HG03342 (cell line): ENCODE results near the gene ZNF577.

Experiments
- ATAC-seq: cut with Tn5 transposase; IDR thresholded peaks from one replicate; pipeline ENCODE4 v1.9.1; 2021; ENCODE audit warnings: mild to moderate bottlenecking, moderate library complexity; ENCODE audit not compliant: unreplicated experiment

Gene ZNF577

GRCh38 chr19:51873097-51873496 is 14.7 kb downstream of the ZNF577 start:
- no peak for ATAC-seq

- no peak for ATAC-seq
These were observed 25.7 kb downstream of the ZNF577 start for GRCh38 chr19:51861870-51862622.

GRCh38 chr19:51837145-51837544 is 50.6 kb downstream of the ZNF577 start:
- ATAC-seq, result no peak

GRCh38 chr19:51830274-51830673 is 57.5 kb downstream of the ZNF577 start:
- ATAC-seq, result no peak

DNA sequence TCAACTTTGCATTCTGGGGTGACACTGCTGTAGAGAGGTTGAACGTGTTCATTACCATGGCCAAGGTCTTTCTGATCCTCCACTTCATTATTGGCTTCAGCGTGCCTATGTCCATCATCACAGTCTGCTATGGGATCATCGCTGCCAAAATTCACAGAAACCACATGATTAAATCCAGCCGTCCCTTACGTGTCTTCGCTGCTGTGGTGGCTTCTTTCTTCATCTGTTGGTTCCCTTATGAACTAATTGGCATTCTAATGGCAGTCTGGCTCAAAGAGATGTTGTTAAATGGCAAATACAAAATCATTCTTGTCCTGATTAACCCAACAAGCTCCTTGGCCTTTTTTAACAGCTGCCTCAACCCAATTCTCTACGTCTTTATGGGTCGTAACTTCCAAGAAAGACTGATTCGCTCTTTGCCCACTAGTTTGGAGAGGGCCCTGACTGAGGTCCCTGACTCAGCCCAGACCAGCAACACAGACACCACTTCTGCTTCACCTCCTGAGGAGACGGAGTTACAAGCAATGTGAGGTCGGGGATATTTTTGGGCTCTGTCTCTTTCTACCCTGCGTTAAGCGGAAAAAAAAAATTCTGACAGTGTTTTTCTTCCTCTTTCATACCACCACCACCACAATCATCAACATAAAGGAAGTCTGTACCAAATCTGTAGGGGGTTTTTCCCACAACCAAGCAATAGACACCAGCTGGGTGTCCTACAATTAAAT is 63.3 kb downstream of the ZNF577 start:
- no peak for ATAC-seq

- no peak for ATAC-seq
These were observed 64.8 kb downstream of the ZNF577 start for GRCh38 chr19:51822946-51823345.

DNA sequence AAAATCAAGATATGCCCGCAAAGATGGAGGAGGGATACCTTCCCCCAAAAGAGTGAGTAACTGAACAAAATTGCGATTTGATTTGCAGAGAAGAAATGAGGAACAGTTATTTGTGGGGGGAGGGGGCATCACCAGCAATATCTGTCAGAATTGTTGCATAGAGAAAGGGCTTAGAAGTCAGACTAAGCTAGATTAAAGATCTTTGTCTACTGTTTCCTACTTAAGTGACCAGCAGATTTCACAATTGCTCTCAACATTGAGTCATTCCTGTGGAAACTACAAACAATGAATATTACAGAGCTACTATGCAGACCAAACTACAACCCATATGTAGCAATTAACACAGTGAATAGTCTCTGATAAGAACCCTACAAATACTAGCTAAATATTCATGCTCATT is 65.4 kb downstream of the ZNF577 start:
- no peak for ATAC-seq

DNA sequence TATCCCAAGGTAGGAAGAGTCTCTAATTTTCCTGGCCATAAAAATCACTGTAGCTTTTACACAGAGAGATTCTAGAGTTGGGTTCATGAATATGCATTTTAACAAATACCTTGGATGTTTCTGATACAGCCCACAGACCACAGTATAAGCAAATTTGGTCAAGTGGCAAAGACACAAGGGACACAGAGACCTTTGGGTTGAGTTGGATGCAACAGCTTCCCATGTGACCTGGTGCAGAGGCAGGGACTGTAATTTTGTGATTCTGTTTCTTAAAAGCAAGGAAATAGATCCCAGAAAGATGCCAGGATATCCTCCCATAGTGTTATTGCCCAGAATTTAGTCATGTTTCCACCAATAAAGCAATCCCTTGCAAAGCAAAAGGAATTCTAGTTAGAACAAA is 65.8 kb downstream of the ZNF577 start:
- no peak for ATAC-seq

DNA sequence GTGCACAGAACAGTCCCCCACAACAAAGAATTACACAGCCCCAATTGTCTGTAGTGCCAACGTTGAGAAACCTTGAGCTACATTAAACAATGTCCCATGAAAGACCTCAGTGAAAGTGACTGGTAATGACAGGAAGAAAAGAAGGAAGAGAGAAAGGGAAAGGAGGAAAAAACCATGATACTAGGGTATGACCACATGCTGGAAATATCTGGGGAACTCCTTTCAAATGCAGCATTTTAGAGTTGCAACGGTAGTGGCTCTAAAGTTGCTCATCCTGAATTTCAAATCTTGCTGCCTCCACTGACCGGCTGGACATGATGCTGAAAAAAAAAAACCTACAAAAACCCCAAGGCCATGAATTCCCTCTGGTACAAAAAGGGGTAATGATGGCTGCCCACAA is 66.3 kb downstream of the ZNF577 start:
- no peak for ATAC-seq
